ENCODE measurements around the gene ANKDD1A.

The ANKDD1A gene

GRCh38 chr15:64925335-64926330 is 13.9 kb downstream of the ANKDD1A start:
- no peak for TF ChIP-seq ZNF274 (IDR thresholded peaks at IDR 0.05; ENCODE audit: low read depth, low read length)
- H3K4me3 ChIP-seq (ENCODE audit: low read length) = no peak overlapping the region

DNA sequence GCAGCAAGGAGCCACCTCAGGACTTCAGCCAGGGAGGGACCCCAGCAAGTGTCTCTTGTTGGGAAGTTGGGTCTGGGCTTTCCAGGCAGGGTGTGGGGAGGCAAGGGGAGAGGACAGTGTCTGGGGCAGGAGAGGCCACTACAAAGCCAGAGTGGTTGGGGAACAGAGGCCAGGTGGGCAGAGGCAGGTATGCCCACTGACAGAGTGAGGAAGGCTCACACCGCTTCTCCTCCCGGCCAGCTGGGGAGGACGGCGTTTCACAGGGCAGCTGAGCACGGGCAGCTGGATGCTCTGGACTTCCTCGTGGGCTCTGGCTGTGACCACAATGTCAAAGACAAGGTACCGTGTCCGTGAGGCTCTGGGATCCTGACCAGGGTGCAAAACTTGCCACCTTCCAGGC is 15.0 kb downstream of the ANKDD1A start:
- TF ChIP-seq ZNF274 (IDR thresholded peaks at IDR 0.05; ENCODE audit: low read depth, low read length) = no peak

DNA sequence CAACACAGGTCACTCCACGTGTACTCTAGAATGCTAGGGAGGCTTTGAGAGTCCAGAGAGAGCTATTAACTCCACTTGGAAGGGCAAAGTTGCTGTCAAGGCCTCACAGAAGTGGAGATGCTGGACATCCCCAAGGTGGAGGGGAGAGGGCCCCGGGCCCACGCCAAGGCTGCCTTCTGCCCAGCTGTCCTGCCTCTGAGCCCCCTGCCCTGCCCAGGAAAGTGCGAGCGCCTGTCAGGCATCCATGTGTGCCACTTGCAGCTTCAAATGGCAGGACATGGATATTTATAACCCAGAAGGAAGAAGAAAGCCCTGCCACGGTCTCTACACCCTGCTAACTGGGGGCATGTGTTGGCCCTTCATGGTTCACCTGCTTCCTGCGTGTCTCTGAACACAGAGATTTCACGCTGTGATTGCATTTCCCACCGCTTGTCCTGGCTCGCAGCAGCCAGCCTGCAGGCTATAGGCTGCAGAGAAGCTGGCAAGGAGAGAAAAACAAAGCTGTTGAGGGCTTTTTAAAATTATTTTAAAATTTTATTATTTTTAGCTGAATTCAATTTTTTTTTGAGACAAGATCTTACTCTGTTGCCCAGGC is 17.0 kb downstream of the ANKDD1A start:
- TF ChIP-seq ZNF274 (IDR thresholded peaks at IDR 0.05; ENCODE audit: low read depth, low read length) = no peak
- H3K4me3 ChIP-seq (ENCODE audit: low read length) = no peak overlapping the region

More for the DNA sequence above, 15.0 kb downstream of the ANKDD1A start:
- H3K4me3 ChIP-seq (ENCODE audit: low read length) = no peak overlapping the region

DNA sequence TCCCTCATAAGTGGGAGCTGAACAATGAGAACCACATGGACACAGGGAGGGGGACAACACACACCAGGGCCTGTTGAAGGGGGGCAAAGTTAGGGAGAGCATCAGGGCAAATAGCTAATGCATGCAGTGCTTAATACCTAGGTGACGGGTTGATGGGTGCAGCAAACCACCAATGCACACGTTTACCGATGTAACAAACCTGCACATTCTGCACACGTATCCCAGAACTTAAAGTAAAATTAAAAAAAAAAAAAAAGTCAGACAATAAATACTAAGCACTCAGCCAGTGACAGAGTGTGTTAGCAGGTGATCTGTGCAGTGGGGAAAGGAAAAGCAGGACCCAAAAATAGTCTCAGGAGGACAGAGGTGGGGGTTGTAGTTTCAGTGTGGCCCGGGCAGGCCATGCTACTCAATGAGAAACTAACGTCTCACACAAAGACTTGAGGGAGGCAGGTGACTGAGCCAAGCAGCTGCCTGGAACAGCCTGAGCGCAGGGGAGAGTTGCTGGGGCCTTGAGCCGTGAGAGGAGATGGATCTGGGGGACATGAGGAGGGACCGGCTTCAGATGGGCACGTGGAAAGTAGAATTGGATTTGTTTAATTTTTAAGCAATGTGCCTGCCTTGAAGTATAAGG is 18.4 kb downstream of the ANKDD1A start:
- TF ChIP-seq ZNF274 (IDR thresholded peaks at IDR 0.05; ENCODE audit: low read depth, low read length) = no peak

DNA sequence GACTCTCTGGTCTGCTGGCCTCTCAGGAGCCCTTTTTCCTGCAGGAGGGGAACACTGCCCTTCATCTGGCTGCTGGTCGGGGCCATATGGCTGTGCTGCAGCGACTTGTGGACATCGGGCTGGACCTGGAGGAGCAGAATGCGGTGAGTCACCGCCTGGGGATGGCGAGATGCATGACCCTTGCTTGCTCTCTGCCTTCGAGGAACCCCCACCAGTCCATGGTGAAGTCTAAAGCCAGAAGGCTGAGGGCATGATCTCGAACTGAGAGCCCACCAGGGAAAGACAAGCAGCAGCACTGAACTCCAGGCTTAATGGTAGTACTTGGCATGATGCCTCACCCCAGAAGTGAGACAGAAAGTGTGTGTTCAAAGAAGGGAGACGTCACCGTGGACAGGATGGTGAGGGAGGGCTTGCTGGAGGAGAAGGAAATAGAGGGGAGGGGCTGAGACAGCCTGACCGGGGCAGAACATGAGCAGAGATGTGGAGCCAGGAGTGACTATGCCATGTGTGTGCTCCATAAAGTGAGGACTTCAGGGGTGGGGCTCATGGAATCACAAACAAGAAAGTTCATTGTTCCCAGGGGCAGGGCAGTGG is 19.2 kb downstream of the ANKDD1A start:
- no peak for TF ChIP-seq ZNF274 (IDR thresholded peaks at IDR 0.05; ENCODE audit: low read depth, low read length)
- H3K4me3 ChIP-seq (ENCODE audit: low read length) = no peak overlapping the region; the same call in 1 of the 2 replicates

More for the DNA sequence above, 18.4 kb downstream of the ANKDD1A start:
- H3K4me3 ChIP-seq (ENCODE audit: low read length) = no peak overlapping the region; the same call in 1 of the 2 replicates

GRCh38 chr15:64931381-64931780 is 19.7 kb downstream of the ANKDD1A start:
- no peak overlapping the region for H3K4me3 ChIP-seq (ENCODE audit: low read length)
- no peak for TF ChIP-seq ZNF274 (IDR thresholded peaks at IDR 0.05; ENCODE audit: low read depth, low read length)

- TF ChIP-seq ZNF274 (IDR thresholded peaks at IDR 0.05; ENCODE audit: low read depth, low read length) = no peak
- H3K4me3 ChIP-seq (ENCODE audit: low read length) = no peak overlapping the region
Observed at GRCh38 chr15:64934023-64934422, 22.3 kb downstream of the ANKDD1A start.

- H3K4me3 ChIP-seq (ENCODE audit: low read length) = no peak overlapping the region
- TF ChIP-seq ZNF274 (IDR thresholded peaks at IDR 0.05; ENCODE audit: low read depth, low read length) = no peak
Observed at GRCh38 chr15:64938192-64938591, 26.5 kb downstream of the ANKDD1A start.

GRCh38 chr15:64942356-64942755 is 30.7 kb downstream of the ANKDD1A start:
- TF ChIP-seq ZNF274 (IDR thresholded peaks at IDR 0.05; ENCODE audit: low read depth, low read length) = no peak
- H3K4me3 ChIP-seq (ENCODE audit: low read length) = no peak overlapping the region

DNA sequence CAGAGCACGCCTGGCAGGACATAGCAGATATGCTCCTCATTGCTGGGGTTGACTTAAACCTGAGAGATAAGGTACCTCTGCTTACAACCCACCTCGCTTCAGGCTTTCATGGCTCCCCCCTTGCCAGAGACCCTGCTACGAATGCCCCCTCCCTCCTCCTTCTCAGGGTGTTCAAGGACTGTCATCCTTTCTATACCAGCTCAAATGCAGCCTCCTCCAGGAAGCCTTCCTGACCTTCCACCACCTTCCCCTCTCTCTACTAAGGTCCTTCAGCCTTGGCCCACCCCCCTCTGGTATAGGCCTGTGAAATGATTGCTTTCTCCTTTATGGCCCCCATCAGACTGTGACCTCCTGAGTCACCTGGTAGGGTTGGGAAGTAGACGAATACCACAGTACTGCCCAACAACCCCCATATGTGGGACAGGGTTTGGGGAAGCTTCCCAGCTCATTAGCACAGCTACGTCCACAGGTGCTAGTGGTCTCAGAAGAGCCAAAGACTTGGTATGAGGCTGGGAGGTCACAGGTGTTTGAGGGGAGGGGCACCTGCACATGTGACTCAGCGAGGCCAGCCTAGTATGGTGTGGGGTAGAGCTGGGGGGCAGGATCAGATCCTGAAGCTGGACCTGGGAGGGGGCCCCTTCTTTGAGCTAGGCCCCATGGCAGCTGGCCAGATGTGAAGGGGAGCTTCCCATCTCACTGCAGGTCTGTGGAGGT is 32.0 kb downstream of the ANKDD1A start:
- no peak for TF ChIP-seq ZNF274 (IDR thresholded peaks at IDR 0.05; ENCODE audit: low read depth, low read length)
- no peak overlapping the region for H3K4me3 ChIP-seq (ENCODE audit: low read length)

- TF ChIP-seq ZNF274 (IDR thresholded peaks at IDR 0.05; ENCODE audit: low read depth, low read length) = no peak
Observed at GRCh38 chr15:64944961-64945360, 33.3 kb downstream of the ANKDD1A start.

GRCh38 chr15:64947211-64947610 is 35.5 kb downstream of the ANKDD1A start:
- no peak for TF ChIP-seq ZNF274 (IDR thresholded peaks at IDR 0.05; ENCODE audit: low read depth, low read length)
- H3K4me3 ChIP-seq (ENCODE audit: low read length) = no peak overlapping the region

More at GRCh38 chr15:64944961-64945360, 33.3 kb downstream of the ANKDD1A start:
- no peak overlapping the region for H3K4me3 ChIP-seq (ENCODE audit: low read length)

DNA sequence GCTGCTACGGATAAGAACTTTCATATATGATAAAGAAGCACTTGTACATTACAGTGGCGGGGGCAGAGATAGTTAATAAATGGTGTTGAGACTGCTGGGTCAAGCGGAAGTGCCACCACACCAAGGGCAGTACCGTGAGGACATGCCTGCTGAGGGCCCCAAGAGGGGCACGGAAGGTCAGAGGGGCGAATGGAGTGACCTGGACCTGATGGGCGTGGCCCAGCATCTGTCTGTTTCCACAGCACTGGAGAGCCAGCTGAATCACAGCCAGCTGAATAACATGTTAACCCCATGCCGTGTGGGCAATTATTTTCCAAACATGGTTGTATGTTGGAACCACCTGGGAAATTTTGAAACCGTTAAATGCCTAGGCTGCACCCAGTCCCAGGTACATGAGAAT is 37.2 kb downstream of the ANKDD1A start:
- TF ChIP-seq ZNF274 (IDR thresholded peaks at IDR 0.05; ENCODE audit: low read depth, low read length) = no peak

More for the DNA sequence above, 37.2 kb downstream of the ANKDD1A start:
- no peak overlapping the region for H3K4me3 ChIP-seq (ENCODE audit: low read length)

Measured in GM08714 (cell line).